HG03342 (cell line): Measurements from ENCODE around the gene ADGRF3.
"Not testable (repeated sequence)": the region's sequence is repeated elsewhere in the genome, so short reads cannot be mapped to it uniquely, and the experiment has no call there.

Source experiments
- ATAC-seq: cut with Tn5 transposase; IDR thresholded peaks from one replicate; pipeline ENCODE4 v1.9.1; 2021; ENCODE audit warnings: mild to moderate bottlenecking, moderate library complexity; ENCODE audit not compliant: unreplicated experiment

Gene ADGRF3

GRCh38 chr2:26284132-26284531, 62.5 kb downstream of the ADGRF3 start:
- no peak for ATAC-seq

GRCh38 chr2:26283606-26284005, 63.0 kb downstream of the ADGRF3 start:
- ATAC-seq: no peak

- ATAC-seq: no peak
These were observed 65.4 kb downstream of the ADGRF3 start for GRCh38 chr2:26281226-26281625.

- ATAC-seq: no peak
These were observed 66.7 kb downstream of the ADGRF3 start for GRCh38 chr2:26279886-26280285.

GRCh38 chr2:26276484-26277227, 69.9 kb downstream of the ADGRF3 start:
- no peak for ATAC-seq

- ATAC-seq: no peak
These were observed 72.5 kb downstream of the ADGRF3 start for GRCh38 chr2:26274058-26274613.

GRCh38 chr2:26273501-26273900, 73.1 kb downstream of the ADGRF3 start:
- no peak for ATAC-seq

- no peak for ATAC-seq
These were observed 76.2 kb downstream of the ADGRF3 start for GRCh38 chr2:26270373-26270772.

DNA sequence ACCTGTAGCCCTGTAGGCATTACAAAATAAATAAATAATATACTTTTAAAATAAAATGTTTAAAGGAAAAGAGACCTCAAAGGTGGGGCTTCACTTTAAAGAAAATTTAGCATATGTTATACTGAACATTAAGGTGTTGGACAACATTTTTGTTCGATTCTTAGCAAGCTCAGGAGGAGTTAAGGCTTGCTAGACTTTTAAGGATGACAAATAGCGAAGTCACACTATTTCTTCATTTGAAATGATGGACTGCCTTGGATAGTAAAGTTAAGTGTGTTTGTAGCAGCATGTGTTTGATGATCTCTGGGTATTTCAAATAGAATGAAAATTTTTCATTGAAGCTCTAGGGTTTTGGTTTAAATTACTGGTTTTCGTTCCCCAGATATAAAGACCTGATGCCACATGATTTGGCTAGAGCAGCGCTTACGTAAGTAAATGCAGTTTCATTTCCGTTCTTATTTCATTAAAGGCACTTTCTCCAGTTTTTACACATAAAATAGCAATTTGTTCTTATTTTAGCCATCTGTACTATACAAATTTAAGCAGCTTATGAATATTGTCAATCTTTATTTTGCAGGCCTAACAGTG, 76.9 kb downstream of the ADGRF3 start:
- no peak for ATAC-seq

GRCh38 chr2:26268670-26269385, 77.8 kb downstream of the ADGRF3 start:
- not testable (repeated sequence) for ATAC-seq

DNA sequence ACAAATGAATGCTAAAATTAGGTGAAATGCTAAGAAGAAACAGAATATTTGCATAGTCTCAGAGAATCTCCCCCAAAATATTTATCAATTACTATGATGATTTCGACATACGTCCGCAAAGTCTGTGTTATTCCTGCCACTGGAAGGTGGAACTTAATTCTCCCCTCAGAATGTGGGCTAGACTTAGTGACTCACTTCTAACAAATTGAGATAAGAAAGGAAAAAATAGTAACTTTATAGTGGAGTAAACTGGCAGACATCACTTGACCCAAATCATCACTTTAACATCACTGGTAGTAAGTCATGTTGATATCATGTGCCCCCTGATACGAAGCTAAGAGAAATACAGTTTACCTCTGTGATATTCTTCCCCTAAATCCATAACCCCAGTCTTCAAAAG, 78.4 kb downstream of the ADGRF3 start:
- no peak for ATAC-seq

DNA sequence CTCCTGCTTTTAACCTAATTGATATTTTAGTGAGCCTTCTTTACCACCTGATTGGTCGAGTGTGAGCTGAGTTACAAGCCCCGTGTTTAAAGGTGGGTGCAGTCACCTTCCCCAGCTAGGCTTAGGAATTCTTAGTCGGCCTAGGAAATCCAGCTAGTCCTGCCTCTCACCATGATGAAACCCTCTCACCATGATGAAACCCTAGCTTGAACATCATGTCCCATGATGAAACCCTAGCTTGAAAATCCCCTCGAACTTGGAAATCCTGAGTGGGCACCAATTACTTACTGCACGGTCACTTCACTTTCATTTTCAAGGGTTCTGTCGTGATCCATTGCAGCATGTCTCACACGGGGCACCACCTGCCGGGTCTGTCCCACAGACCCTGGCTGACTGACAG, 87.8 kb downstream of the ADGRF3 start:
- ATAC-seq: not testable (repeated sequence)
